ENCODE data around the gene CPT1B.

The CPT1B gene

GRCh38 chr22:50585781-50586180 is 7.6 kb upstream of the CPT1B start:
- no peak for DNase-seq (ENCODE audit: low read depth)

DNA sequence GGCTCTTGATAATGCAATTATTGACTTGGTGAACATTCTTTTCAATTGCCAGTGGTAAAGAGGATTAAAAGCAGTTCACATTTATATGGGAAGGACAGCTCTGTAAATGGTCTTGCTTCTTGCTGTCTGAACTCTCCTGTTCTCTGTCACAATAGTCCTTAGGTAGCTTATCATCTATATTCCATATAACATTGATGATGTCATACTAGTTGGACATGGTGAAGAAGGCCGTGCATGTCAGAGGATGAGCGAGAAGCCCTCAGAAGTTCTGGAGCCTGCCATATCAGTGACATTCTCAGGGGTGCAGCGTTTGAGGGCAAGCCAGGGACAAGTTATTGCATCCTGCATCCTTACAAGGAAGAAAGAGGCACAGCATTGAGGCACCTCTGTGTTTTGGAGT is 7.0 kb upstream of the CPT1B start:
- no peak for DNase-seq (ENCODE audit: low read depth)

GRCh38 chr22:50584106-50585096 is 6.2 kb upstream of the CPT1B start:
- no peak for DNase-seq (ENCODE audit: low read depth)

DNA sequence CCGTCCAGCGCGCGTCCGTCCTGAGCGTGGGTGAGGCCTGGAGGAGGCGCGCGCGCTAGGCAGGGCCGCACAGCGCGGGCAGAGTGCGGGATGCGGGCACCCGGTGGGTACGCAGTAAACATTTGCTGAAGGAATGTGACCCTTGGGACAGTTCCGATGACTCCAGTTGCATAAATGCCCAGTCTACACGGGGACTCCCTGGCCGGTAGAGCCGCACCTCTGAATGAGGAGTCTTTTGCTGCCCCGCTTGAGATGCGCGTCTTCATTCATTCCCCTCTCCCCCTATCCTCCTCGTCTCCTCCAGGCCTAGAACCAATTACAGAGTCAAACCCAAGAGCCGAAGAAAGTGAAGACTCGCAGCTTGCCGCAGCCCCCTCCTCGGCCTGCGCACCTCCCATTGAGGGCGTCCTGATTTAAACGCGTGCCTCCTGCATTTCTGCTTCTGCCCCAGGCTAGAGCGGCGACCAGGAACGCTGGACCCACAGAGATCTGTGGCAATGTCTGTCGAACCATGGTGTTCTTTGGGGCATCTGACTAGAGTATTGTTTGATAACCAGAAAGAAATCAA is 5.2 kb upstream of the CPT1B start:
- no peak for DNase-seq (ENCODE audit: low read depth)

GRCh38 chr22:50582493-50583293 is 4.5 kb upstream of the CPT1B start, which contains the start of gene CHKB:
TSS of gene CHKB (minus strand) at chr22:50582849. CDS start at chr22:50582781, 68 bp downstream.
- peak; percentile 88 for DNase-seq (ENCODE audit: low read depth)

- DNase-seq (ENCODE audit: low read depth) = no peak
Measured at GRCh38 chr22:50581950-50582492, 3.8 kb upstream of the CPT1B start.

DNA sequence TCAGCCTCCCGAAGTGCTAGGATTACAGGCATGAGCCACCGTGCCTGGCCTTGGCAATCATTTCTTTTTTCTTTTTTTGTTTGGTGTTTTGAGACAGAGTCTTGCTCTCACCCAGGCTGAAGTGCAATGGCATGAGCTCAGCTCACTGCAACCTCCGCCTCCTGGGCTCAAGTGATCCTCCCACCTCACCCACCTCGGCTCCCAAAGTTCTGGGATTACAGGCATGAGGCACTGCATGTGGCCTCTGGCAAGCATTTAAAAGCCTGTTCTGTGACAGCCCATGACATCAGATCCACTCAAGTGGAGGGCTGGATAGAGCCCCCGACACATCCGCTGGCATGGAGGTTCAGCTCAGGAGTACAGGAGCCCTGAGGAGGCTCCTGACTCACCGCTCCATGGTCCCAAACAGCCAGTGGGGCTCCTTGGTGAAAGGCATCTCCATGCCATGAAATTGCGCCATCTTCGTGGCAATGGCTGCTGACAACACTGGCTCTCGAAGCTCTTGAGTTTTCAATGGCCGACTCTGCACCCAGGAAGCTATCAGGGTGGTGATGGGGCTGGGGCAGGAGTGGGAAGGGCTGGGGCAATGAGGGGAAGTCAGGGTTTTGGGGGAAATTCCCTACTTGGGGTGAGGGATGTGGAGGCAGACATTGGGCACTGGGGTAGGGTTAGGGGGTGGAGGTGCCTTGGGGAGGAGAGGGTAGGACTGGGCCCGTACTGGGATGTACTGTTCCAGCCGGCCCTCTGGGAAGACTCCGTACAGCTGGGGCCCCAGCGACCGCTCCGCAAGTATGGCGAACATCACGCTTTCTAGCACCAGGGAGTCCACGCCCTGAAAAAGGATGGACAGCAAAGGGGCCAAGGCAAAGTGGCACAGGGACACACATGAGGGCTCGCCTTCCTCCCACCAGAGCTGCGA is 3.1 kb upstream of the CPT1B start:
- DNase-seq (ENCODE audit: low read depth) = no peak

GRCh38 chr22:50579752-50580151 is 1.5 kb upstream of the CPT1B start:
- no peak for DNase-seq (ENCODE audit: low read depth)

DNA sequence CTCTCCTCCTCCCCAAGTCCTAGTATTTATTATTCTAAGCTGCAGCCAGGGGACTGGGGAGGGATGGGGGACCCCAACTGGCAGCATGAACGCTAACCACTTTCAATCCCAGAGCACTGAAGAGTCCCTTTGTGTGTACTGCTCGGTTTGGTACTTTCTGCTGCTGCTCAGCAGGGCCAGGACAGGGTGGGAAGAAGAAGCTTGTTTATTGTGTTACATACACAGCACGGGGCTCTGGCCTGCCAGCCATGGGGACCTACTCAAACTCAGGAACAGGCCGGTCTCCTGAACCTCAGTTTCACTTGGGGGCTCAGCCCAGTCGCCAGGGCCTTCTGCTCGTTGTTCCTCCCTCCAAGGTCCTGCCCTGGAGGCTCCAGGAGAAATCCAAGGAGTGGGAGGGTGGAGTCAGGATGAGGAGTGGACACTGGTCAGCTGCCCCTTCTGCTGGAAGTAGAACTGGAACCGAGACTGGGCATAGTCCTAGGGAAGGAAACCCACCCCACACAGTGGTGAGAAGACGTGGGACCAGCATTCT is 616 bp upstream of the CPT1B start:
- no peak for DNase-seq (ENCODE audit: low read depth)

GRCh38 chr22:50577697-50577986 is 585 bp downstream of the CPT1B start:
- no peak for DNase-seq (ENCODE audit: low read depth)

- DNase-seq (ENCODE audit: low read depth) = no peak
Measured at GRCh38 chr22:50576806-50577696, 1.2 kb downstream of the CPT1B start.

DNA sequence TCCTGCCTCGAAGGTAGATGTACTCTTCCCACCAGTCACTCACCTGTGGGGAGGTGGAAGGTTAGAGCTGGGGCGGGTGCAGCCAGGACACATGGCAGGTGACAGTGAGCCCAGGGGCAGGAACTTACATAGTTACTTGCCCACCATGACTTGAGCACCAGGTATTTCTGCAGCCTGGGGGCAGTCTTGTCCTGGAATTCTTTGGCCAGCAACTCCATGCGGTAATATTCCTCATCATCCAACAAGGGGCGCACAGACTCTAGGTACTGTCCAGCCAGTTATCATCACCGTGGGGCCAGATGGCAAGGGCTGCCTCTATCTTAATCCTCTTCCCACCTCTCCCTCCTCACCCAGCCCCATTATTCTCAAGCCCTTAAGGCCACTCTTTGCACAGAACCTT is 2.2 kb downstream of the CPT1B start:
- DNase-seq (ENCODE audit: low read depth) = no peak

DNA sequence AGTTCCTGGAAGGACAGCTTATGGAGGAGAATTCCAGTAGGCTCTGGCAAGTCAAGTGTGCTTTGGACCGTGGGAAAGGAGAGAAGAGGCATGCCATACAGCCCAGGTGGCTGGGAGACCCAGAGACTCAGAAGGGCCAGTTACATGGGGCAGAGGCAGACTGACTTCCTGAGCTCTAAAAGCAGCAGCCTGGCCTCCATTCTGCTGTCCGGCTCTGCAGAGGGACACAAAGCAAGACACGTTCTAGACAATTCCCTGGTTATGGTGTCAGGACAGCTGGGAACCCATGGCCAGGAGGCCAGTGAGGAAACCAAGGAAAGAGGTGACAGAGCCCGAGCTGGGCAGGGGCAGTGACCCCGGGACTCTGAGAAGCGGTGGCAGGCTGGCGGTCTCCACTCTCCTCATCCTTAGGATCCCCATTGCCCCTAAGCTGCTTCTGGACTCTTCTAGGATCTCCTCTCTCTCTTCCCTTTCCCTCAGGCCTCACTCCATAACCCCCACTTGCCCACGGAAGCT is 2.7 kb downstream of the CPT1B start:
- DNase-seq (ENCODE audit: low read depth) = no peak

DNA sequence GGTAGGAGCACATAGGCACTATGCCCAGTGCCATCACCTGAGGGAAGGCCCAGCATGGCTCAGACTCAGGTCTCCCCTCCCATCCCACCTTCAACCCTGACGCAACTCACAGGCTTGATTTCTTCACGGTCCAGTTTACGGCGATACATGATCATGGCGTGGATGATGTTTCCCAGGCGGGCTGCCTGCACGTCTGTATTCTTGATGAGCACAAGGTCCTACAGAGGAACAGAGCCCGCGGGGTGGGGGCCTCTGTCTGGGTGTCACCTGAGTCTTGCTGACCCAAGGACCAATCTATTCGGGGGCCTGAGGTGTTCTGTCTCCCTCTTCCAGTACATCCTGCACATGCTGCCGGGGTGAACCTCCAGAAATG is 3.9 kb downstream of the CPT1B start:
- no peak for DNase-seq (ENCODE audit: low read depth)

GRCh38 chr22:50573491-50574382 is 4.5 kb downstream of the CPT1B start:
- DNase-seq (ENCODE audit: low read depth) = no peak

GRCh38 chr22:50572965-50573364 is 5.3 kb downstream of the CPT1B start:
- DNase-seq (ENCODE audit: low read depth) = no peak

- DNase-seq (ENCODE audit: low read depth) = no peak
Measured at GRCh38 chr22:50571264-50572175, 6.7 kb downstream of the CPT1B start.

GRCh38 chr22:50570861-50571260 is 7.4 kb downstream of the CPT1B start:
- no peak for DNase-seq (ENCODE audit: low read depth)

Data from stimulated activated CD8-positive, alpha-beta memory T cell treated with anti-CD3 and anti-CD28 coated beads, Interleukin-15, amount 100 ng/mL, for 24 hours (primary cell).